PC-3 (cell line): ENCODE data around the gene YAF2. TPM values are rescaled to one million over a fixed set of nuclear protein-coding genes. Genes with fewer than 3 reads are reported as not detected.
A peak's percentile ranks its signal among the peaks of the same experiment; 100 is the strongest.

Source experiments
- ATAC-seq: fragments of 200-7000 bp; cut with Tn5 transposase; 2 replicates; pipeline ENCODE4 v1.9.1; 2020; ENCODE audit warnings: mild to moderate bottlenecking, moderate library complexity
- BruUV-seq: library from RNA; stranded (reverse); fragments of 400-500 nt; replicated peaks from 2 replicates; lab custom pipeline; 2021; lab: Mats Ljungman, UMichigan
- CTCF ChIA-PET: fragments of 300-600 bp; sonication (Branson Sonifier 250); formaldehyde crosslinking; loops from one replicate; lab custom pipeline; 2022; ENCODE audit warnings: antibody characterized with exemption; lab: Charles Lee
- POLR2A ChIA-PET: fragments of 300-600 bp; sonication (Branson Sonifier 250); formaldehyde crosslinking; loops from one replicate; lab custom pipeline; 2022; ENCODE audit warnings: antibody characterized with exemption; ENCODE audit not compliant: unreplicated experiment; lab: Charles Lee
- DNase-seq: peaks from one replicate; pipeline ENCODE4 v3.0.0-alpha.2; 2015
- H2AFZ ChIP-seq: fragments of 300-600 bp; sonication (generic); 2 replicates; pipeline ENCODE4 v1.6.0; 2016; ENCODE audit warnings: antibody characterized with exemption, low read length
- H3F3A ChIP-seq: fragments of 300-600 bp; sonication (generic); one replicate; pipeline ENCODE4 v1.6.0; 2017; ENCODE audit warnings: antibody characterized with exemption, low read length, control low read depth, mild to moderate bottlenecking; ENCODE audit not compliant: unreplicated experiment
- H3K27ac ChIP-seq: fragments of 300-600 bp; sonication (generic); 2 replicates; pipeline ENCODE4 v1.5.1; 2016; ENCODE audit warnings: mild to moderate bottlenecking, low read length
- H3K27me3 ChIP-seq: fragments of 300-600 bp; sonication (generic); 2 replicates; pipeline ENCODE4 v1.6.1; 2016; ENCODE audit warnings: low read length, mixed read lengths
- H3K36me3 ChIP-seq: fragments of 300-600 bp; sonication (generic); 2 replicates; pipeline ENCODE4 v1.6.1; 2016; ENCODE audit warnings: low read depth, mixed run types, low read length, mixed read lengths
- H3K4me1 ChIP-seq: fragments of 300-600 bp; sonication (generic); 2 replicates; pipeline ENCODE4 v1.5.1; 2016; ENCODE audit warnings: low read length; ENCODE audit not compliant: insufficient read depth
- H3K4me2 ChIP-seq: fragments of 300-600 bp; sonication (generic); 2 replicates; pipeline ENCODE4 v1.6.0; 2016; ENCODE audit warnings: low read length
- H3K4me3 ChIP-seq: fragments of 300-600 bp; sonication (generic); 2 replicates; pipeline ENCODE4 v1.5.1; 2016; ENCODE audit warnings: mild to moderate bottlenecking, low read length, mixed read lengths
- H3K79me2 ChIP-seq: fragments of 300-600 bp; sonication (generic); 2 replicates; pipeline ENCODE4 v1.6.1; 2017; ENCODE audit warnings: low read length, mixed read lengths
- H3K9ac ChIP-seq: fragments of 300-600 bp; sonication (generic); 2 replicates; pipeline ENCODE4 v1.6.0; 2016; ENCODE audit warnings: mild to moderate bottlenecking, low read length
- H3K9me2 ChIP-seq: fragments of 300-600 bp; sonication (generic); replicated peaks from 2 replicates; pipeline ENCODE4 v1.6.1; 2016; ENCODE audit warnings: mixed run types, low read length, mixed read lengths
- H3K9me3 ChIP-seq: fragments of 300-600 bp; sonication (generic); 2 replicates; pipeline ENCODE4 v1.6.1; 2016; ENCODE audit warnings: low read length, mixed read lengths
- H4K20me1 ChIP-seq: fragments of 300-600 bp; sonication (generic); 2 replicates; pipeline ENCODE4 v1.6.1; 2016; ENCODE audit warnings: low read length, mixed read lengths
- EZH2 ChIP-seq: fragments of 300-600 bp; sonication (generic); IDR thresholded peaks from one replicate; pipeline ENCODE4 v1.6.1; 2017; ENCODE audit warnings: antibody characterized with exemption, mild to moderate bottlenecking, low read length; ENCODE audit not compliant: unreplicated experiment
- EZH2phosphoT487 ChIP-seq: fragments of 300-600 bp; sonication (generic); IDR thresholded peaks from 2 replicates; pipeline ENCODE4 v1.6.1; 2018; ENCODE audit warnings: mild to moderate bottlenecking, antibody characterized with exemption, low read length, borderline replicate concordance
- intact Hi-C: fragments of 100-400 bp; cut with micrococcal nuclease; formaldehyde crosslinking; loops from 2 replicates; pipeline ENCODE4 v1.9.0; 2023
- total RNA-seq: library from RNA; depleted of rRNA; stranded (reverse); fragments of >200 nt; gene quantifications from 2 replicates; pipeline ENCODE4 v1.2.3, GENCODE V29; 2014
- TF ChIP-seq, protein P1 (sequence below): fragments of 300-600 bp; sonication (generic); conservative IDR thresholded peaks from 2 replicates; pipeline ENCODE4 v1.5.1; 2017; ENCODE audit warnings: antibody characterized with exemption, low read depth, mild to moderate bottlenecking, low read length

The YAF2 gene
- total RNA-seq, 1 experiment from 2014 or later = 6.8 TPM

DNA sequence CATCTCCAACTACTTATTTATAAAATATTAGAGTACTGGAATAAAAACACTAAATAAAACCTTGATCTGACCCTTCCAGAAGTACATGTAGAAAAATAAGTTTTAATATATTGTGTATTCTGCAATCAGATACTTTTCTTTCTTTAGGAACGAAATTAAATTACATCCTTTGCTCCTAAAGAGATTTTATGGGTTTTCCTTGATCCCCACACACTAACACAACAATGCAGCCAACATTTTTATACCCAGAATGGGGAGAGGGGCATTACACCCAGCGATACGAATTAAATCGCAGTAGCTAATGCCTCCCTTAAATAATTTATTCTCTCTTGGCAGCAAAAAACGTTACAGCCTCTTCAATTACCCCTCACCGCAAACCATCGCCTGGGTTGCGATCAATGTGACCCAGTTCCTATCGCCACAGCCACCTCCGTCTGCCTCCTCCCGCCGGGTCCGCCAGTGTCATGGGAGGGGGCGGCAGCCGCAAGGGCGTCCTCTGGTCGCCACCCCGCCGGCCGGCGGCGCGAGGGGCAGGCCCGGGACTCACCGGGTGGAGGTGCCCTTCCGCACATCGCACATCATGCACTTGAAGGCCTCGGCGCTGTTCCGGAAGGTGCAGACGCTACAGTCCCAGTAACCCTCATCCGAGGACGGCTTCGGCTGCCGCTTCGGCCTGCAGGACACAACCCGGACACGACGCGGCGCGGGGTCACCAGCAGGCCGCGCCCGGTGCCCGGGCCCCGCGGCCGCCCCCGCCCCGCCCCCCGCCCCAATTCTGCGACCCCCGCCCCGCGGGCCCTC, 796 bp downstream of the YAF2 start:
- BruUV-seq = no TSS peak
- Histone ChIP-seq H2AFZ (peak overlapping the region; percentile 75), H3K9me2 (no peaks in the 10 kb centered on the region), H3K79me2 (peaks cover 37% of the 10 kb centered on the region), H4K20me1 (no peaks in the 10 kb centered on the region), H3K4me3 (peak overlapping the region; percentile 95), H3K4me2 (peak overlapping the region; percentile 93), H3K9ac (peak overlapping the region; percentile 72), H3K4me1 (peaks cover 19% of the 10 kb centered on the region), H3K27me3 (no peaks in the 10 kb centered on the region), H3K9me3 (no peaks in the 10 kb centered on the region), H3K36me3 (peaks cover 3% of the 10 kb centered on the region; the same call in 1 of the 2 replicates), H3K27ac (no peak overlapping the region), H3F3A (no peaks in the 10 kb centered on the region)
- POLR2A ChIA-PET = interaction anchor here (0.7 kb wide), 1 partner anchor 80 kb away, joined by 13 read pairs; no protein-coding TSS in a partner anchor
- TF ChIP-seq EZH2 = no peak
- TF ChIP-seq, protein P1, sequence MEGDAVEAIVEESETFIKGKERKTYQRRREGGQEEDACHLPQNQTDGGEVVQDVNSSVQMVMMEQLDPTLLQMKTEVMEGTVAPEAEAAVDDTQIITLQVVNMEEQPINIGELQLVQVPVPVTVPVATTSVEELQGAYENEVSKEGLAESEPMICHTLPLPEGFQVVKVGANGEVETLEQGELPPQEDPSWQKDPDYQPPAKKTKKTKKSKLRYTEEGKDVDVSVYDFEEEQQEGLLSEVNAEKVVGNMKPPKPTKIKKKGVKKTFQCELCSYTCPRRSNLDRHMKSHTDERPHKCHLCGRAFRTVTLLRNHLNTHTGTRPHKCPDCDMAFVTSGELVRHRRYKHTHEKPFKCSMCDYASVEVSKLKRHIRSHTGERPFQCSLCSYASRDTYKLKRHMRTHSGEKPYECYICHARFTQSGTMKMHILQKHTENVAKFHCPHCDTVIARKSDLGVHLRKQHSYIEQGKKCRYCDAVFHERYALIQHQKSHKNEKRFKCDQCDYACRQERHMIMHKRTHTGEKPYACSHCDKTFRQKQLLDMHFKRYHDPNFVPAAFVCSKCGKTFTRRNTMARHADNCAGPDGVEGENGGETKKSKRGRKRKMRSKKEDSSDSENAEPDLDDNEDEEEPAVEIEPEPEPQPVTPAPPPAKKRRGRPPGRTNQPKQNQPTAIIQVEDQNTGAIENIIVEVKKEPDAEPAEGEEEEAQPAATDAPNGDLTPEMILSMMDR = peak; percentile 47
- ATAC-seq (peak; percentile 74), DNase-seq (peak; percentile 68)
- intact Hi-C loops = loop anchor here (5.0 kb wide), 2 partner anchors 90 to 95 kb away; partner anchors contain the start of genes GXYLT1, PPHLN1 and ZCRB1
- CTCF ChIA-PET = no interaction called here

GRCh38 chr12:42236017-42236416, 2.0 kb downstream of the YAF2 start:
- Histone ChIP-seq H3F3A (no peaks in the 10 kb centered on the region), H3K9ac (no peak overlapping the region), H3K27me3 (no peaks in the 10 kb centered on the region), H2AFZ (no peak overlapping the region), H4K20me1 (no peaks in the 10 kb centered on the region), H3K9me3 (no peaks in the 10 kb centered on the region), H3K27ac (no peak overlapping the region), H3K4me1 (peaks cover 19% of the 10 kb centered on the region), H3K36me3 (peaks cover 3% of the 10 kb centered on the region; the same call in 1 of the 2 replicates), H3K4me3 (peak overlapping the region; percentile 95; the same call in 1 of the 2 replicates), H3K4me2 (peak overlapping the region; percentile 93), H3K9me2 (no peaks in the 10 kb centered on the region), H3K79me2 (peaks cover 43% of the 10 kb centered on the region)
- ATAC-seq (no peak), DNase-seq (no peak)
- BruUV-seq = no TSS peak
- intact Hi-C loops = loop anchor here (5.0 kb wide), 2 partner anchors 91 to 94 kb away; partner anchors contain the start of genes GXYLT1, PPHLN1 and ZCRB1
- ChIA-PET CTCF (no interaction called here), POLR2A (no interaction called here)
- TF ChIP-seq EZH2phosphoT487 = no peak
- TF ChIP-seq, protein P1 = no peak
- TF ChIP-seq EZH2 = no peak
